ENCODE measurements around the gene FXN.
A peak's percentile ranks its signal among the peaks of the same experiment; 100 is the strongest.

The FXN gene

DNA sequence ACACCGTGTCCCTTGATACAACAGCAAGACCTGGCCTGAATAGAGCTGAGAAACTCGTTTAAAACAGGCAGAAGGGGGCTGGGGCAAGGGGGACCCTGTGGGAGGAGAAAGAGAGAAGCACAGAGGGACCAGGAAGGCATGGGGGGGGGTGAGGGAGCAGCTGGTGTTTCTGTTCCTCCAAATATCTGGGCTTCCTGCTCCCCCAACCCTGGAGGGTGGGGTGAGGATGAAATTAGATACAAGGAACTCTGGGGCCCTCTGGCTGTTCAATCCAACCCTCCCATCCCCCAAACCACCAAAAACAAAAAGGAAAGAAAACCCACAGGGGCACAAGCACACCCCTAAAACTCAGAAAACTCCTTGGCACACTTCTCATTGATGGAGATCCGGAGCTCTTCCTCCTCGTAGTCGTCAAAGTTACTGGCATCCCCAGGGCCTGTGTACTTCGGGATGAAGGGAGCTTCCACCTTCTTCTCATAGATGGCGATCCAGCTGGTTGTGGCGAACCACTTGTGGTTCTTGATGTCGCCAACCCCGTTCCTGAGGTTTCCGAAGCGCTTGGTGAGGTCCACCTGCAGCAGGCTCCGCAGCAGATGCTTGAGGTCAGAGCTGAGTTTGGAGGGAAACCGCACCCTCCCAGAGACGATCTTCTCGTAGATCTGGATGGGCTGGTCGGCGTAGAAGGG is 22.7 kb upstream of the FXN start:
- H3K36me3 Mint-ChIP-seq (ENCODE audit: insufficient read depth) = no peaks in the 10 kb centered on the region
- DNase-seq (no peak), ATAC-seq (replicated peaks) (no peak)
- no peak overlapping the region for H3K4me3 Mint-ChIP-seq
- H3K27ac Mint-ChIP-seq = no peak overlapping the region
- peaks cover 19 to 46% of the 10 kb centered on the region in 2 donors for H3K27me3 Mint-ChIP-seq
- H3K9me3 Mint-ChIP-seq = no peaks in the 10 kb centered on the region
- peaks cover 0 to 7% of the 10 kb centered on the region in 2 donors for H3K4me1 Mint-ChIP-seq (ENCODE audit: low read depth in 2 of 2)

DNA sequence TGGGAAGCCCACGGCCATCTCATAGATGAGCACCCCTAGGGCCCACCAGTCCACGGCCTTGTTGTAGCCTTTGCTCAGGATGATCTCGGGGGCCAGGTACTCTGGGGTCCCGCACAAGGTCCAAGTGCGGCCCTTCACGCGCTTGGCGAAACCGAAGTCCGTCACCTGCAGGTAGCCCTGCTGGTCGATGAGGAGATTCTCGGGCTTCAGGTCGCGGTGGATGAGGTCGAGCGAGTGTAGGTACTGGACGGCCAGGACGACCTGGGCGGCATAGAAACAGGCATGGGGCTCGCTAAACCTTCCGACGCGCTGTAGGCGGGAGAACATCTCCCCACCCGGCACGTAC is 22.2 kb upstream of the FXN start:
- Mint-ChIP-seq H3K27me3 (peaks cover 19 to 41% of the 10 kb centered on the region in 2 donors), H3K36me3 (ENCODE audit: insufficient read depth) (no peaks in the 10 kb centered on the region), H3K4me1 (ENCODE audit: low read depth in 2 of 2) (peaks cover 0 to 7% of the 10 kb centered on the region in 2 donors), H3K4me3 (no peak overlapping the region), H3K27ac (no peak overlapping the region), H3K9me3 (no peaks in the 10 kb centered on the region)
- ATAC-seq (replicated peaks) = no peak
- DNase-seq = no peak

DNA sequence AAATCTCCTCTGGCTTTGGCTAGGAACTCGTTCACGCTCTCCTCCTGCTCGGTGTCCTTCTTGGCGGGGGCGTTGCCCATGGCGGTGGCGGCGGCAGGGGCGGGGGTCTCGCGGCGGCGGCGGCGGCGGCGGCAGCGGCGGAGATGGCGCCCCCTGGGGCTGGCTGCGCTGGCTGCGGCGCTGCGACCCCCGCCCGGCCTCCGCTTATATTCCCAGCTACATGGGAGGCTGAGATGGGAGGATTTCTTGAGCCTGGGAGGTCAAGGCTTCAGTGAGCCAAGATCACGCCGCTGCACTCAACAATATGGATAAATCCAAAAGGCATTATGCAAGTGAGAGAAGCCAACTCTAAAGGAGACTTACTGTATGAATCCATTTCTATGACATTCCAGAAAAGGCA is 21.5 kb upstream of the FXN start, which contains the start of gene PRKACG:
TSS of gene PRKACG (minus strand) at position 101 of the 400 bp plus-strand sequence. CDS start at position 80, 21 bp downstream.
- H3K27ac Mint-ChIP-seq = peak within 1 kb of the TSS in 1 of 2 donors; percentile 30
- H3K4me3 Mint-ChIP-seq = no peak within 1 kb of the TSS
- H3K4me1 Mint-ChIP-seq (ENCODE audit: low read depth in 2 of 2) = peaks cover 0 to 8% of the 10 kb centered on the region in 2 donors
- DNase-seq (no peak), ATAC-seq (replicated peaks) (no peak)
- H3K9me3 Mint-ChIP-seq = no peaks in the 10 kb centered on the region
- peaks cover 19 to 40% of the 10 kb centered on the region in 2 donors for H3K27me3 Mint-ChIP-seq
- no peaks in the 10 kb centered on the region for H3K36me3 Mint-ChIP-seq (ENCODE audit: insufficient read depth)

DNA sequence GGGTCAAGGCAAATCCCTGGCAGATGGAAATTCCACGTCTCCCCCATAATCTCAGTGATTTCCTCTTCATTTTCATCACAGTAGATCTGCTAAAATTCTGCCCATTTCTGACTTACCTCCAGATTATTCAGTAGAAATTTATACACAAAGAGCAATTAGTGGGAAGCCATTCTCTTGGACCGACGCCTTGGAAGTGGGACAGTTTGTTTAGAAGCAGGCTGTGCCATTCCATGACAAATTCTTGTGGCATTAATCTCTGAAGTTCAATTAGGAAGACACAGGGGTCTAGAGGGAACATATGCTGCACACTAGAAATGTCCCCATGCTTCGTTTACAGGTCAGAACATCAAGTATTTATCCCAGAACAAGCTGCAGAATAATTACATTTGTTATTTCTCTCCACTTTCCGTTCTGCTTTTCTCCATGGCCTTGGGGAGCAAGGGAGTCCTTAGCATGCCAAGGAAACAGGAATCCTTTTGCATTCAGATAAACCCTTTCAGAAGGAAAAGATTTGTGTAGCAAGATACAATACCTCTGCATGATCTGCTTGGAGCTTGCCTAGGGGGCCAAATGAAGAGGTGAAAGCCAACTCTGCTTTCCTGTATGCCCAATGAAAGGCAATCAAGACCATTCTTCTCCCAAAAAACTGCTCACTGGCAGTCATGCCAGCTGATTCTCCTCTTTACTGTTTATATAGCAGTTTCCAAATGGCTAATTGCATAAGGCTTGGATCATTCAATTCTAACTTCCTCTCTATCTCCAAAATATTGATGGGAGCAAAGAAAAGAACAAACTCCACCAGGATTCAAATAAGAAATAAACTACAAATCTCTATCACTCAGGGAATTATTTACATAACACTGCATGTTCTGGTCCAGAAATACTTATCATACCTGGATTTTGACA is 19.1 kb upstream of the FXN start:
- DNase-seq (no peak), ATAC-seq (replicated peaks) (no peak)
- no peak overlapping the region for H3K4me3 Mint-ChIP-seq
- H3K27me3 Mint-ChIP-seq = peaks cover 14 to 36% of the 10 kb centered on the region in 2 donors
- no peaks in the 10 kb centered on the region for H3K36me3 Mint-ChIP-seq (ENCODE audit: insufficient read depth)
- peaks cover 13 to 15% of the 10 kb centered on the region in 2 donors for H3K4me1 Mint-ChIP-seq (ENCODE audit: low read depth in 2 of 2)
- no peak overlapping the region for H3K27ac Mint-ChIP-seq
- no peaks in the 10 kb centered on the region for H3K9me3 Mint-ChIP-seq

DNA sequence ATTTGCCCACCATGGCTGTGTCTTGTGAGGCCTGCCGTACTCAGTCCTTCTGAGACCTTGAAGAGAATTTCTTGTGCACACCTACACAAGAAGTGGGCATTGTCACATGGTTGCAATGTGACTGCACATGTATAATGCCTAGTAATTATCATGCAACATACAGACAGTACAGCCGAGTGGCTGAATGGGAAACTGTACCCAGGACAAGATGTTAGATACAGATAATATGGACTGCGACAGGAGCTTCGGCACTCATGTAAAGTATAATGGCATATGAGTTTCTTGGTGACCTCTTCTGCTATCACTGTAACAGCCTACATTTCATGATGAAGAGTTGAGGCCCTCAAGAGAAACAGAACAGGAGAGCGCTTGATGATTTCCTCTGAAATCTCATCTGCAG is 16.8 kb upstream of the FXN start:
- H3K9me3 Mint-ChIP-seq = no peaks in the 10 kb centered on the region
- H3K27ac Mint-ChIP-seq = no peak overlapping the region
- H3K4me1 Mint-ChIP-seq (ENCODE audit: low read depth in 2 of 2) = peaks cover 9 to 13% of the 10 kb centered on the region in 2 donors
- no peak for ATAC-seq (replicated peaks)
- no peak overlapping the region for H3K4me3 Mint-ChIP-seq
- H3K27me3 Mint-ChIP-seq = peaks cover 0 to 16% of the 10 kb centered on the region in 2 donors
- H3K36me3 Mint-ChIP-seq (ENCODE audit: insufficient read depth) = no peaks in the 10 kb centered on the region
- no peak for DNase-seq

DNA sequence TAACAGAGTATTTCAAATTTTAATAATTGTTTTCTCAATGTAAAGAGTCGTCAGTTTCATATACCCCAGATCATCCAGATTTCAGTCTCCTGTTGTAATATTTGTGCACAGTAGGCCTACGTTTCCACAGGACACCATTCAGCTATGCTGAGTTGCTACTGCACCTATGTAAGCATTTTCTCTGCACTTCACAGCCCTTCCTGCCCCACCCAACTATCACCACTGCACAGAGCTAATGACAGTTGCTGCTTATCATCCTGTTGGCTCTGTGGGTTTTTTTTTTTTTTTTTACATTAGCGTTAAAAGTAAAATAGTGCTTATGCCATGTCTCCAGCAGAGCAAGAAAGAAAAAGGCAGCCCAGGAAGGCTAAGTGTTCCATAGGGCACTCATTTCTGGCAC is 15.7 kb upstream of the FXN start:
- ATAC-seq (replicated peaks) (peak; percentile 95), DNase-seq (peak in 2 of 3 experiments; percentile 7 to 39)
- Mint-ChIP-seq H3K27ac (peak overlapping the region; percentile 61 to 71), H3K36me3 (ENCODE audit: insufficient read depth) (no peaks in the 10 kb centered on the region), H3K27me3 (peaks cover 0 to 6% of the 10 kb centered on the region in 2 donors), H3K4me3 (peak overlapping the region; percentile 23 to 36), H3K9me3 (no peaks in the 10 kb centered on the region), H3K4me1 (ENCODE audit: low read depth in 2 of 2) (peaks cover 9 to 13% of the 10 kb centered on the region in 2 donors)

DNA sequence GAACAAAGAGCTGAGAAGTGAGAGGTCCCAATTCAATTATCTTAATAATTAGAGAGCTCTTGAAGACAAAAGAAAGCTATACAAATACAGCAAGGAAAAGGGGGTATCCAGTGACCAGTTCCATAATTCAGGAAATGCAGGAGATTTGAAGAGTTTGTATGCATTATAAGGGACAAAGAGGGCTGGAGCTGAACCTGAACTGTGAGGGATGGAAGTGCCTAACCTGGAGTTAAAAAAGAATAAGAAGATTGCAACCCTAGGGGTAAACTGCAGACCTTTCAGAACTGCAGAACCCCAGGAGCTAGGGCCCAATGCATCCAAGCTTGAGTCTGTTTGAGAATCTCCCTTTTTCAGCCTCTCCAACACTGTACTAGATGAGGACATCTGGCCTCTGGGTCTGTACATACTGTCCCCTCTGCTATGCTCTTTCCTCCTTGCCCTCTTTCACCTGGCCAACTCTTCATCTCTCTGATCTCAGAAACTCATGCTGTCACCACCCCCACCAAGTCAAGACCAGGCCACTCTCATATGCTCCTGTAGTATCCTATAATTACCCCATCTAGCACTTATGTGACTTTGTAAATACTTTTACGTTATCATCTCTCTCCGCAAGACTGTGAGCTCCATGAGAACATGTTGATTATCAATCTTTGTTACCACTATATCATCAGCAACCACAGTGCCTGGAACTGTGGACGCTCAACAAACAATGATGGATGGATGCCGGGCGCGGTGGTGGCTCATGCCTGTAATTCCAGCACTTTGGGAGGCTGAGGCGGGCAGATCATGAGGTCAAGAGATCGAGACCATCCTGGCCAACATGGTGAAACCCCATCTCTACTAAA is 15.0 kb upstream of the FXN start:
- ATAC-seq (replicated peaks) (no peak), DNase-seq (no peak)
- Mint-ChIP-seq H3K27ac (peak overlapping the region; percentile 61 to 71), H3K27me3 (peaks cover 0 to 6% of the 10 kb centered on the region in 2 donors), H3K4me3 (peak overlapping the region; percentile 23 to 36), H3K36me3 (ENCODE audit: insufficient read depth) (no peaks in the 10 kb centered on the region), H3K4me1 (ENCODE audit: low read depth in 2 of 2) (peaks cover 9 to 13% of the 10 kb centered on the region in 2 donors), H3K9me3 (no peaks in the 10 kb centered on the region)

DNA sequence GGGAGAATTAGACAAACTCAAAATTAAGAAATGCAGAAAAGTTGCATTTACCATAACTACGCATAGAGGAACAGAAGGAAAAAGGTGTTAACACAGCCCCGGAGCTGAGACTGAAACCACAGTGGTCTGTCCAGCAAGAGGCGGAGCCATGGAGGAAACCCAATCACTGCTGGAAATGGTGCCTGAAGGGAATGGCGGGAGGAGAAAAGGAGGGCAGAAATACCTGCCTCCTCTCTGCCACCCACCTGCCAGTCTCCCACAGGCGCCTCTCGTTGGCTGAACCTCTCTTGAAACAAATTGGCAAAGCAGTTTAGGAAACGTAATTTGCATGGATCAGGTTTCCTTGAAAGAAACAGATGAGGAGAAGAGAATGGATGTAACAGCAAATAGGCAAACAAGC is 11.9 kb upstream of the FXN start:
- H3K4me3 Mint-ChIP-seq = no peak overlapping the region
- H3K27ac Mint-ChIP-seq = no peak overlapping the region
- no peak for DNase-seq
- H3K27me3 Mint-ChIP-seq = peaks cover 0 to 6% of the 10 kb centered on the region in 2 donors
- H3K9me3 Mint-ChIP-seq = no peaks in the 10 kb centered on the region
- peaks cover 13 to 23% of the 10 kb centered on the region in 2 donors for H3K4me1 Mint-ChIP-seq (ENCODE audit: low read depth in 2 of 2)
- no peak for ATAC-seq (replicated peaks)
- no peaks in the 10 kb centered on the region for H3K36me3 Mint-ChIP-seq (ENCODE audit: insufficient read depth)

DNA sequence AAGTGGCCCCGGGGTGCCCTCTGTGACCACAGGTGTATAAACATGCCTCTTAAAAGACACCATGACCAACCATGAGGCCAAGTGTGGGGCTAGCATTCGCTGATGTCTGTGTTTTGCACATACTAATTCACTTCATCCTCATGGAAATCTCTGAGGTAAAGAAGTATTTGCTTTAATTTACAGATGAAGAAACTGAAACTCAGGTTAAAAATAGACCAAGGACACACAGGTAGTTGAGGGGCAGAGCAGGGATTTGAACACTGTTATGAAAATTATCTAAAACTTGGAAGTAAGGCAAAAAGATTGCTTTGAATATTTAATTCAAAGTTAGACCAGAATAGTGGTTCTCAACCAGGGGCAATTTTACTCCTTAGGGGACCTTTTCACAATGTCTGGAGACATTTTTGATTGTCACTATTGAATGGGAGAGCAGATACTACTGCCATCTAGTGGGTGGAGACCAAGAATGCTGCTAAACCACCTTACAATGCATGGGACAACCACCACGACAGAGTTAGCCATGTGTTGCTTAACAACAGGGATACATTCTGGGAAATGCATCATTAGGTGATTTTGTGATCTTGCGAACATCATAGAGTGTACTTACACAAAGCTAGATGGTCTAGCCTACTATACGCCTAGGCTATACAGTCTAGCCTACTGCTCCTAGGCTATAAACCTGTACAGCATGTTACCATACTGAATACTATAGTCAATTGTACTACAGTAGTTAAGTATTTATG is 8.0 kb upstream of the FXN start:
- H3K4me3 Mint-ChIP-seq = no peak overlapping the region
- H3K27ac Mint-ChIP-seq = no peak overlapping the region
- H3K4me1 Mint-ChIP-seq (ENCODE audit: low read depth in 2 of 2) = peaks cover 18% of the 10 kb centered on the region in 2 donors
- ATAC-seq (replicated peaks) (peak; percentile 67), DNase-seq (peak; percentile 28 to 45 (median 33))
- H3K9me3 Mint-ChIP-seq = no peaks in the 10 kb centered on the region
- no peaks in the 10 kb centered on the region for H3K27me3 Mint-ChIP-seq
- peaks cover 3% of the 10 kb centered on the region for H3K36me3 Mint-ChIP-seq (ENCODE audit: insufficient read depth)

DNA sequence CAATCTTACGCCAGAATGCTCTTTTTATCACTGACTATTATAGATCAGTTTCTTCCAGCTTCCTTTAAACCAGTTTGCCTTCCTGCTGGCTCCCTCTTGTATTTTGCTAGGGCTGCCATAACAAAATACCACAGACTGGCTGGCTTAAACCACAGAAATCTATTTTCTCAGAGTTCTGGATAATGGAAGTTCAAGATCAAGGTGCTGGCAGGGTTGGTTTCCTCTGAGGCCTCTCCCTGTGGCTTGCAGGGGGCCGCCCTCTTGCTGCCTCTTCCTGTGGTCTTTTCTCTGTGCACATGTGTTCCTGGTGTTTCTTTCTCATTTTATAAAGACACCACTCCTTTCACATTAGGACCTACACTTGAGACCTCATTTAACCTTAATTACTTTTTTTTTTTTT is 6.8 kb upstream of the FXN start:
- no peaks in the 10 kb centered on the region for H3K27me3 Mint-ChIP-seq
- peak in 1 of 3 experiments; percentile 6 for DNase-seq
- peaks cover 18% of the 10 kb centered on the region in 2 donors for H3K4me1 Mint-ChIP-seq (ENCODE audit: low read depth in 2 of 2)

DNA sequence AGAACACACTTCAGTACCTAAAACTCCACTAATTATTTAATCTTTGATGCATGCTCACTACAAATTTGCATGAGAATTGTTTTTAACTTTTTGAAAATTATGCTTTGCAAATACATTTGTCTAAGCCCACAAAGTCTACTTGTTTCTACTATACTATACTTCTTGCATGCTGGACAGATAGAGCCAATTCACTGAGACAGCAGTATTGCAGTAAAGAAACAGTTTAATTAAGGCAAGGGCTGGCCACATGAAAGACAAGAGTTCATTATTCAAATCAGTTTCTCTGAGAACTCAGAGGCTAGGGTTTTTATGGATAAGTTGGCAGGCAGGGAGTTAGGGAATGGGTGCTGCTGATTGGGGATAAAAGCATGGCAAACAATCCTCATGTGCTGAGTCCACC is 6.0 kb upstream of the FXN start:
- Mint-ChIP-seq H3K9me3 (no peaks in the 10 kb centered on the region), H3K27me3 (no peaks in the 10 kb centered on the region), H3K4me1 (ENCODE audit: low read depth in 2 of 2) (peaks cover 18% of the 10 kb centered on the region in 2 donors), H3K27ac (no peak overlapping the region), H3K36me3 (ENCODE audit: insufficient read depth) (peaks cover 3% of the 10 kb centered on the region), H3K4me3 (peak overlapping the region in 1 of 2 donors; percentile 12)
- DNase-seq = no peak
- no peak for ATAC-seq (replicated peaks)

More for the DNA sequence above, 6.8 kb upstream of the FXN start:
- no peaks in the 10 kb centered on the region for H3K9me3 Mint-ChIP-seq
- peak; percentile 85 for ATAC-seq (replicated peaks)
- no peak overlapping the region for H3K27ac Mint-ChIP-seq
- H3K36me3 Mint-ChIP-seq (ENCODE audit: insufficient read depth) = peaks cover 3% of the 10 kb centered on the region
- peak overlapping the region in 1 of 2 donors; percentile 40 for H3K4me3 Mint-ChIP-seq

DNA sequence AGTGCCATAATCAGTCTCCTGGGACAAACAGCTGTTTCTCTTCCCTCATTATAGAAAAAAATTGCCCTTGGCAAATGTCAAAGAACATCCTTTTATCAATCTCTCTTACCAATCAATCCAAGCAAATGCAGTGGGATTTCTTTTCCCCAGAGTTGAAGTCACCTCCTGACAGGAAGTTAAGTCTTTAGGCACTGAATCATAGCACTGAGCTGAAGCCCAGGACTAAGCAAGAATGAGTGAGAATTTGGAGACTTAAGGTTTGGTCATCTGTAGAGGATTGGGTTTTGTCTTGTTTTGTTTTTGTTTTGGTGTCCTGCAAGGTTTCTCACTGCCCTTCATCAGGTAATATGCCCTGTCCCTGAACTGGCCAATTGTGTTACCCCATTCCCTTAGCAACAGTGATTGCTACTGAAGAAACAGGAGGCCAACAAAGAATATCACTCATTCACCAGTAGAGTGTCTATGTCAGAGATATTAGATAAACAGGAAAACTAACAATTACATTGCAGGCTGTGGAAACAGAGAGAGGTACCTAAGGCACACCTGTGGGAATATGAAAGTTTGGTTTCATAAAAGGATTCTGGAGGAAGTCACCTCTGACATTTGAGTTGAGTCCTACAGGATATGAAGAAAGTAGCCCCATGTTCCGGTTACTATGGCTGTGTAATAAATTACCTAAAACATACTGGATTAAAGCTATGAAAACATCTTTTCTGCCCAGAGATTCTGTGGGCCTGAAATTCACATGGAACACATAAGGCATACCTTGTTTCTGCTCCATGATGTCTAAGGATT is 4.5 kb upstream of the FXN start:
- DNase-seq (no peak), ATAC-seq (replicated peaks) (no peak)
- H3K4me1 Mint-ChIP-seq (ENCODE audit: low read depth in 2 of 2) = peaks cover 19 to 23% of the 10 kb centered on the region in 2 donors
- H3K27me3 Mint-ChIP-seq = no peaks in the 10 kb centered on the region
- no peak overlapping the region for H3K4me3 Mint-ChIP-seq
- H3K9me3 Mint-ChIP-seq = no peaks in the 10 kb centered on the region
- peaks cover 9% of the 10 kb centered on the region for H3K36me3 Mint-ChIP-seq (ENCODE audit: insufficient read depth)
- H3K27ac Mint-ChIP-seq = peak overlapping the region in 1 of 2 donors; percentile 46
